Gastrocnemius medialis (tissue), 4 donors: Measurements from ENCODE around the gene MAML2.

Experiments used
- POLR2A ChIP-seq, 2 donors: fragments of 450-650 bp; IDR thresholded peaks; one replicate each; pipeline ENCODE4 v1.6.1; 2017; ENCODE audit warnings: antibody characterized with exemption in 2 of 2, mild to moderate bottlenecking in 2 of 2, moderate library complexity in 2 of 2
- TF ChIP-seq, protein P1 (sequence below), 5 experiments: fragments of 450-650 bp in 3 of 5; fragments of 200-600 bp in 2 of 5; sonication (generic) in 2 of 5; IDR thresholded peaks in 4 of 5; conservative IDR thresholded peaks in 1 of 5; 1 replicate in 4 of 5; 2 replicates in 1 of 5; pipeline ENCODE4 v1.5.1; 2016 to 2019; ENCODE audit warnings: antibody characterized with exemption in 5 of 5, mild to moderate bottlenecking in 3 of 5, moderate library complexity in 3 of 5

DNA sequence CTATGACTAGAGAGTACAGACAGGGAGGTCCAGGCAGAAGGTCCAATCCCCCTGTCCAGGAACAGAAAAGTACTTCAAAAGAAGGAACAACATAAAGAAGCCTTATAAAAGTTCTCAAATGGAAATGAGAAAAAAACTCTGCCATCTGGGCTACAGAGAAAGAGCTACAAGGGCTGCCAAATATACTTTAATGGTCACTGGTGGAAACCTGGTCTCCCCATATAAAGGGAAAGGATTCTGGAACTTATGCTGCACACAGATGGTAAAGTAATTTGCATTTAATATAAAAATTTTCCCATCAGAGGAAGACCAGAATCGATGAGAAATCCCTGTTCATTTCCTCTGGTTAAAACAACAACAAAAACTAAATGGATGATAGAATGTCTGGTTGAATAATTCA lies 299.7 kb downstream of the MAML2 start:
- TF ChIP-seq, protein P1, sequence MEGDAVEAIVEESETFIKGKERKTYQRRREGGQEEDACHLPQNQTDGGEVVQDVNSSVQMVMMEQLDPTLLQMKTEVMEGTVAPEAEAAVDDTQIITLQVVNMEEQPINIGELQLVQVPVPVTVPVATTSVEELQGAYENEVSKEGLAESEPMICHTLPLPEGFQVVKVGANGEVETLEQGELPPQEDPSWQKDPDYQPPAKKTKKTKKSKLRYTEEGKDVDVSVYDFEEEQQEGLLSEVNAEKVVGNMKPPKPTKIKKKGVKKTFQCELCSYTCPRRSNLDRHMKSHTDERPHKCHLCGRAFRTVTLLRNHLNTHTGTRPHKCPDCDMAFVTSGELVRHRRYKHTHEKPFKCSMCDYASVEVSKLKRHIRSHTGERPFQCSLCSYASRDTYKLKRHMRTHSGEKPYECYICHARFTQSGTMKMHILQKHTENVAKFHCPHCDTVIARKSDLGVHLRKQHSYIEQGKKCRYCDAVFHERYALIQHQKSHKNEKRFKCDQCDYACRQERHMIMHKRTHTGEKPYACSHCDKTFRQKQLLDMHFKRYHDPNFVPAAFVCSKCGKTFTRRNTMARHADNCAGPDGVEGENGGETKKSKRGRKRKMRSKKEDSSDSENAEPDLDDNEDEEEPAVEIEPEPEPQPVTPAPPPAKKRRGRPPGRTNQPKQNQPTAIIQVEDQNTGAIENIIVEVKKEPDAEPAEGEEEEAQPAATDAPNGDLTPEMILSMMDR (IDR thresholded peaks at IDR 0.05 in 4 of 5, conservative IDR thresholded peaks at IDR 0.05 in 1 of 5) = no peak
- no peak for TF ChIP-seq POLR2A (IDR thresholded peaks at IDR 0.05)
